ENCODE results near the gene FAM181B. TPM values are rescaled to one million over a fixed set of nuclear protein-coding genes. Genes with fewer than 3 reads are reported as not detected.
A peak's percentile ranks its signal among the peaks of the same experiment; 100 is the strongest.

The FAM181B gene
- total RNA-seq, 1 experiment from 2014 or later, result 1.8 TPM

- in situ Hi-C loops (cut with HindIII; ENCODE audit: low pct_unique_long_range_greater_than_20kb, low sequenced_read_pairs), result no loop called here
These were observed 4.4 kb upstream of the FAM181B start for GRCh38 chr11:82738091-82738490.

GRCh38 chr11:82734120-82734479 lies 436 bp upstream of the FAM181B start:
- DNase-seq (ENCODE audit: low read depth), result no peak
- in situ Hi-C loops (cut with HindIII; ENCODE audit: low pct_unique_long_range_greater_than_20kb, low sequenced_read_pairs), result no loop called here

More at GRCh38 chr11:82738091-82738490, 4.4 kb upstream of the FAM181B start:
- DNase-seq (ENCODE audit: low read depth), result no peak

GRCh38 chr11:82732734-82733443 lies 775 bp downstream of the FAM181B start:
- DNase-seq (ENCODE audit: low read depth), result no peak
- in situ Hi-C loops (cut with HindIII; ENCODE audit: low pct_unique_long_range_greater_than_20kb, low sequenced_read_pairs), result no loop called here

GRCh38 chr11:82732348-82732733 lies 1.3 kb downstream of the FAM181B start:
- DNase-seq (ENCODE audit: low read depth), result no peak
- in situ Hi-C loops (cut with HindIII; ENCODE audit: low pct_unique_long_range_greater_than_20kb, low sequenced_read_pairs), result no loop called here

- in situ Hi-C loops (cut with HindIII; ENCODE audit: low pct_unique_long_range_greater_than_20kb, low sequenced_read_pairs), result no loop called here
- DNase-seq (ENCODE audit: low read depth), result no peak
These were observed 1.9 kb downstream of the FAM181B start for GRCh38 chr11:82731691-82732277.

- no peak for DNase-seq (ENCODE audit: low read depth)
- in situ Hi-C loops (cut with HindIII; ENCODE audit: low pct_unique_long_range_greater_than_20kb, low sequenced_read_pairs), result no loop called here
These were observed 2.9 kb downstream of the FAM181B start for GRCh38 chr11:82730754-82731153.

- DNase-seq (ENCODE audit: low read depth), result no peak
- in situ Hi-C loops (cut with HindIII; ENCODE audit: low pct_unique_long_range_greater_than_20kb, low sequenced_read_pairs), result no loop called here
These were observed 3.4 kb downstream of the FAM181B start for GRCh38 chr11:82730286-82730685.

- no peak for DNase-seq (ENCODE audit: low read depth)
- in situ Hi-C loops (cut with HindIII; ENCODE audit: low pct_unique_long_range_greater_than_20kb, low sequenced_read_pairs), result no loop called here
These were observed 9.6 kb downstream of the FAM181B start for GRCh38 chr11:82724026-82724425.

GRCh38 chr11:82722231-82722630 lies 11.4 kb downstream of the FAM181B start:
- DNase-seq (ENCODE audit: low read depth), result no peak
- in situ Hi-C loops (cut with HindIII; ENCODE audit: low pct_unique_long_range_greater_than_20kb, low sequenced_read_pairs), result no loop called here

- in situ Hi-C loops (cut with HindIII; ENCODE audit: low pct_unique_long_range_greater_than_20kb, low sequenced_read_pairs), result no loop called here
- DNase-seq (ENCODE audit: low read depth), result no peak
These were observed 13.2 kb downstream of the FAM181B start for GRCh38 chr11:82720267-82721065.

- in situ Hi-C loops (cut with HindIII; ENCODE audit: low pct_unique_long_range_greater_than_20kb, low sequenced_read_pairs), result no loop called here
- no peak for DNase-seq (ENCODE audit: low read depth)
These were observed 14.1 kb downstream of the FAM181B start for GRCh38 chr11:82719361-82720105.

GRCh38 chr11:82718821-82719220 lies 14.8 kb downstream of the FAM181B start:
- no peak for DNase-seq (ENCODE audit: low read depth)
- in situ Hi-C loops (cut with HindIII; ENCODE audit: low pct_unique_long_range_greater_than_20kb, low sequenced_read_pairs), result no loop called here

- in situ Hi-C loops (cut with HindIII; ENCODE audit: low pct_unique_long_range_greater_than_20kb, low sequenced_read_pairs), result no loop called here
- DNase-seq (ENCODE audit: low read depth), result peak; percentile 29
These were observed 15.4 kb downstream of the FAM181B start for GRCh38 chr11:82718307-82718706.

GRCh38 chr11:82714346-82715174 lies 19.1 kb downstream of the FAM181B start:
- DNase-seq (ENCODE audit: low read depth), result no peak
- in situ Hi-C loops (cut with HindIII; ENCODE audit: low pct_unique_long_range_greater_than_20kb, low sequenced_read_pairs), result no loop called here

GRCh38 chr11:82711648-82712047 lies 22.0 kb downstream of the FAM181B start:
- in situ Hi-C loops (cut with HindIII; ENCODE audit: low pct_unique_long_range_greater_than_20kb, low sequenced_read_pairs), result no loop called here
- DNase-seq (ENCODE audit: low read depth), result no peak

GRCh38 chr11:82703796-82704195 lies 29.9 kb downstream of the FAM181B start:
- in situ Hi-C loops (cut with HindIII; ENCODE audit: low pct_unique_long_range_greater_than_20kb, low sequenced_read_pairs), result no loop called here
- no peak for DNase-seq (ENCODE audit: low read depth)

- no peak for DNase-seq (ENCODE audit: low read depth)
- in situ Hi-C loops (cut with HindIII; ENCODE audit: low pct_unique_long_range_greater_than_20kb, low sequenced_read_pairs), result no loop called here
These were observed 30.4 kb downstream of the FAM181B start for GRCh38 chr11:82703226-82703625.

Measured in Caki2 (cell line).